Keratinocyte (primary cell): ENCODE results near the gene ASIC2. TPM values are rescaled to one million over a fixed set of nuclear protein-coding genes. Genes with fewer than 3 reads are reported as not detected.

Experiments
- DNase-seq: peaks from one replicate; pipeline ENCODE4 v3.0.0-alpha.2; 2011; ENCODE audit warnings: low read depth, missing footprints, low spot score
- FAIRE-seq: peaks from 2 replicates; lab custom pipeline; 2011; peaks lifted over from hg19 to GRCh38; lab: Jason Lieb, UNC
- H2AFZ ChIP-seq: 2 replicates; pipeline ENCODE4 v1.6.0; 2012; ENCODE audit warnings: low read length, control low read depth, inconsistent platforms; ENCODE audit not compliant: control insufficient read depth
- H3K27ac ChIP-seq: 2 replicates; pipeline ENCODE4 v1.5.1; 2011; ENCODE audit warnings: low read length; ENCODE audit not compliant: control insufficient read depth, insufficient read depth
- H3K27me3 ChIP-seq: 3 replicates; pipeline ENCODE4 v1.6.0; 2011; ENCODE audit warnings: low read length; ENCODE audit not compliant: control insufficient read depth, insufficient read depth; ENCODE audit errors: extremely low read depth
- H3K36me3 ChIP-seq, 2 experiments: 2 replicates in 1 of 2; 3 replicates in 1 of 2; pipeline ENCODE4 v1.5.1; 2011; ENCODE audit warnings: low read length in 2 of 2, mild to moderate bottlenecking in 1 of 2; ENCODE audit not compliant: control insufficient read depth in 2 of 2, insufficient read depth in 2 of 2; ENCODE audit errors: extremely low read depth in 1 of 2
- H3K4me1 ChIP-seq: 3 replicates; pipeline ENCODE4 v1.5.1; 2011; ENCODE audit warnings: low read length; ENCODE audit not compliant: control insufficient read depth, insufficient read depth; ENCODE audit errors: extremely low read depth
- H3K4me2 ChIP-seq: 3 replicates; pipeline ENCODE4 v1.6.0; 2011; ENCODE audit warnings: low read depth, low read length; ENCODE audit not compliant: control insufficient read depth, insufficient read depth; ENCODE audit errors: extremely low read depth
- H3K4me3 ChIP-seq, 3 experiments: fragments of 200-600 bp in 1 of 3; sonication (generic) in 1 of 3; 2 replicates in 2 of 3; 3 replicates in 1 of 3; pipeline ENCODE4 v1.5.1; 2011 to 2016; ENCODE audit warnings: low read length in 3 of 3, mild to moderate bottlenecking in 3 of 3, control low read depth in 2 of 3, inconsistent platforms in 1 of 3, low read depth in 1 of 3, mixed read lengths in 1 of 3, mixed run types in 1 of 3, moderate library complexity in 1 of 3; ENCODE audit not compliant: control insufficient read depth in 2 of 3, insufficient read depth in 2 of 3; ENCODE audit errors: extremely low read depth in 1 of 3
- H3K79me2 ChIP-seq: 2 replicates; pipeline ENCODE4 v1.6.0; 2012; ENCODE audit warnings: low read length; ENCODE audit not compliant: control insufficient read depth, insufficient read depth
- H3K9ac ChIP-seq: 3 replicates; pipeline ENCODE4 v1.6.0; 2011; ENCODE audit warnings: low read length; ENCODE audit not compliant: control insufficient read depth, insufficient read depth; ENCODE audit errors: extremely low read depth
- H3K9me1 ChIP-seq: 3 replicates; pipeline ENCODE4 v1.6.0; 2011; ENCODE audit warnings: low read length; ENCODE audit not compliant: control insufficient read depth, insufficient read depth; ENCODE audit errors: extremely low read depth
- H3K9me3 ChIP-seq: 2 replicates; pipeline ENCODE4 v1.5.1; 2012; ENCODE audit warnings: low read depth, low read length; ENCODE audit not compliant: control insufficient read depth
- H4K20me1 ChIP-seq: 3 replicates; pipeline ENCODE4 v1.6.0; 2011; ENCODE audit warnings: low read length; ENCODE audit not compliant: control insufficient read depth, insufficient read depth; ENCODE audit errors: extremely low read depth
- EZH2 ChIP-seq: IDR thresholded peaks from one replicate; pipeline ENCODE4 v1.6.1; 2012; ENCODE audit warnings: inconsistent platforms, mild to moderate bottlenecking, low read length, moderate library complexity
- dilution Hi-C: fragments of 300-500 bp; cut with MboI; formaldehyde crosslinking; loops from one replicate; pipeline ENCODE4 v1.7.0; 2020; ENCODE audit warnings: low sequenced_read_pairs; ENCODE audit not compliant: extremely low pct_ligation_motif_present
- polyA plus RNA-seq, 5 experiments: library from polyadenylated mRNA; depleted of rRNA in 3 of 5; stranded (reverse) in 3 of 5; stranded (forward) in 1 of 5; unstranded in 1 of 5; fragments of >200 nt; gene quantifications; 1 replicate in 1 of 5; 2 replicates in 3 of 5; 3 replicates in 1 of 5; pipeline versions ENCODE4 v1.2.1 to v1.2.3, GENCODE V29; 2011 to 2012; ENCODE audit warnings: missing spikeins in 2 of 5, low read depth in 1 of 5, low replicate concordance in 1 of 5
- TF ChIP-seq, protein P1 (sequence below), 3 experiments: IDR thresholded peaks in 1 of 3; conservative IDR thresholded peaks in 1 of 3; optimal IDR thresholded peaks in 1 of 3; 2 replicates in 2 of 3; 3 replicates in 1 of 3; pipeline versions ENCODE3 to v1.5.1; 2011; ENCODE audit warnings: low read length in 3 of 3, mild to moderate bottlenecking in 3 of 3, moderate library complexity in 2 of 3, control low read depth in 1 of 3, inconsistent platforms in 1 of 3; ENCODE audit not compliant: insufficient read depth in 2 of 3; ENCODE audit errors: extremely low read depth in 1 of 3

Gene ASIC2
- polyA plus RNA-seq, 1 donor (not counting 4 experiments of a cell fraction or from before 2014, with no cell fraction given) = not detected

DNA sequence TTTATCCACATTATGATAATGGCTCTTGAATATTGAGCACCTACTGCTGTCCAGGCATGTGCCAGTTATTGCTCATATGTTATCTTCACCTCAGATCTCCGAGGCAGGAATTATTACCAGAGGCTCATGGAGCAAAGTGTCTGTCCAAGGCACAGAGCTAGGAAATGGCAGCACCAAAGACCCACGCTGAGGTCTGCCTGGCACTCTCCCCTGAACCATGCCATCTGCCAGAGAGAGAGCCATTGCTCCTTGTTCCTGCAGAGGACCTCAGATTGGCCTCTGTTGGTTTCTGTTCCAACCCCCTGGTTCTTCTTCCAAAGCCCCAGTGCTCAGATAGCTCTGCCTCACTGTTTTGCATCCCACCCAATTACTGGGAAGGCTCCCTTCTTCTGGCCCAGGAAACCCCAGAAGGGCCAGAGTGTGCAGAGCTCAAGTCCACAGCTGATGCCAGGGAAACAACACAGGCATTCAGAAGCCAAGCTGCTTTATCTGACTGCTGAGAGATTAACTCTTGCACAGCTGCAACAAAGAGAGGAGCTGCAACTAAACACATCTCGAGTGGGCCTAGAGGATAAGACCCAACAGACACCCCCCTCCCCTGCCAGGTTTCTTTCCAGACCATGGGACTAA, 5.9 kb downstream of the ASIC2 start:
- H3K9ac ChIP-seq = no peak overlapping the region
- TF ChIP-seq EZH2 = no peak
- TF ChIP-seq, protein P1, sequence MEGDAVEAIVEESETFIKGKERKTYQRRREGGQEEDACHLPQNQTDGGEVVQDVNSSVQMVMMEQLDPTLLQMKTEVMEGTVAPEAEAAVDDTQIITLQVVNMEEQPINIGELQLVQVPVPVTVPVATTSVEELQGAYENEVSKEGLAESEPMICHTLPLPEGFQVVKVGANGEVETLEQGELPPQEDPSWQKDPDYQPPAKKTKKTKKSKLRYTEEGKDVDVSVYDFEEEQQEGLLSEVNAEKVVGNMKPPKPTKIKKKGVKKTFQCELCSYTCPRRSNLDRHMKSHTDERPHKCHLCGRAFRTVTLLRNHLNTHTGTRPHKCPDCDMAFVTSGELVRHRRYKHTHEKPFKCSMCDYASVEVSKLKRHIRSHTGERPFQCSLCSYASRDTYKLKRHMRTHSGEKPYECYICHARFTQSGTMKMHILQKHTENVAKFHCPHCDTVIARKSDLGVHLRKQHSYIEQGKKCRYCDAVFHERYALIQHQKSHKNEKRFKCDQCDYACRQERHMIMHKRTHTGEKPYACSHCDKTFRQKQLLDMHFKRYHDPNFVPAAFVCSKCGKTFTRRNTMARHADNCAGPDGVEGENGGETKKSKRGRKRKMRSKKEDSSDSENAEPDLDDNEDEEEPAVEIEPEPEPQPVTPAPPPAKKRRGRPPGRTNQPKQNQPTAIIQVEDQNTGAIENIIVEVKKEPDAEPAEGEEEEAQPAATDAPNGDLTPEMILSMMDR (optimal IDR thresholded peaks at IDR 0.05 in 1 of 3, IDR thresholded peaks at IDR 0.05 in 1 of 3, conservative IDR thresholded peaks at IDR 0.05 in 1 of 3; ENCODE audit: extremely low read depth in 1 of 3, insufficient read depth in 2 of 3, low read length in 3 of 3) = no peak
- H2AFZ ChIP-seq = no peak overlapping the region
- H3K27me3 ChIP-seq = peaks cover 8% of the 10 kb centered on the region
- no peaks in the 10 kb centered on the region for H4K20me1 ChIP-seq
- H3K36me3 ChIP-seq = no peaks in the 10 kb centered on the region
- no peak for DNase-seq
- H3K9me1 ChIP-seq = no peaks in the 10 kb centered on the region
- no peak overlapping the region for H3K4me2 ChIP-seq
- FAIRE-seq = peak; percentile 36
- no peak overlapping the region for H3K4me3 ChIP-seq
- no peak overlapping the region for H3K27ac ChIP-seq
- H3K79me2 ChIP-seq = no peaks in the 10 kb centered on the region
- H3K9me3 ChIP-seq = no peaks in the 10 kb centered on the region
- peaks cover 39% of the 10 kb centered on the region for H3K4me1 ChIP-seq
- dilution Hi-C loops = no loop called here

DNA sequence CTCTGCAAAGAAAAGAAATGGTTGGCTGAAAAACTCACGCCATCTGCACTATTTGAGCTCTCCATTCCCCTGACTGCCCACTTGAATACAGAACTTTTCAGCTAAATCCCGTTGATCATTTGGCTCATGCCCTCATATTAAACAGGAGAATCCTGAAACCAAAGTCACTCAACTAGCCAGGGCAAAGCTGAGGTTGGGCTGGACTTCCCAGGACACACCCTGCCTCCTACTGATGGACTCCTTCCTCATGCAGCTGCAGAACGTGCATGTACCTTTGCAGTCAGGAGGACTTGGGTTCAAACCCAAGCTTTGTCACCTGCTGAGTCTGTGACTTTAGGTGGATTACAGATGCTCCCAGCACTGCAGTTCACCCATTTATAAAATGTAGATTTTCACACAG, 7.7 kb downstream of the ASIC2 start:
- dilution Hi-C loops = no loop called here
- no peak for DNase-seq
- no peak overlapping the region for H3K27ac ChIP-seq
- FAIRE-seq = peak; percentile 56
- no peak overlapping the region for H3K4me2 ChIP-seq
- no peaks in the 10 kb centered on the region for H3K9me1 ChIP-seq
- H3K79me2 ChIP-seq = no peaks in the 10 kb centered on the region
- H2AFZ ChIP-seq = no peak overlapping the region
- no peaks in the 10 kb centered on the region for H3K36me3 ChIP-seq
- no peaks in the 10 kb centered on the region for H3K9me3 ChIP-seq
- H4K20me1 ChIP-seq = no peaks in the 10 kb centered on the region
- peaks cover 39% of the 10 kb centered on the region for H3K4me1 ChIP-seq
- no peaks in the 10 kb centered on the region for H3K27me3 ChIP-seq
- H3K4me3 ChIP-seq = no peak overlapping the region
- TF ChIP-seq, protein P1 (optimal IDR thresholded peaks at IDR 0.05 in 1 of 3, IDR thresholded peaks at IDR 0.05 in 1 of 3, conservative IDR thresholded peaks at IDR 0.05 in 1 of 3; ENCODE audit: extremely low read depth in 1 of 3, insufficient read depth in 2 of 3, low read length in 3 of 3) = peak in 1 of 3 experiments; percentile 5
- TF ChIP-seq EZH2 = no peak
- H3K9ac ChIP-seq = no peak overlapping the region
